Body of pancreas (tissue), 4 donors: ENCODE data around the gene CEP162.

Experiments used
- CTCF ChIP-seq, 7 experiments: fragments of 450-650 bp in 4 of 7; fragments of 200-600 bp in 3 of 7; sonication (generic) in 3 of 7; IDR thresholded peaks; one replicate each; pipeline ENCODE4 v1.5.1; 2016 to 2019; ENCODE audit warnings: antibody characterized with exemption in 7 of 7
- POLR2A ChIP-seq, 3 donors: fragments of 450-650 bp; IDR thresholded peaks; one replicate each; pipeline ENCODE4 v1.6.1; 2016; ENCODE audit warnings: antibody characterized with exemption in 3 of 3, mild to moderate bottlenecking in 2 of 3

- no peak for TF ChIP-seq CTCF (IDR thresholded peaks at IDR 0.05)
- no peak for TF ChIP-seq POLR2A (IDR thresholded peaks at IDR 0.05)
Observed at GRCh38 chr6:84137989-84138575, 89.4 kb downstream of the CEP162 start.
